HepG2 (cell line): ENCODE measurements around the gene MRPL48. TPM values are rescaled to one million over a fixed set of nuclear protein-coding genes. Genes with fewer than 3 reads are reported as not detected.

ENCODE experiments used
- ARID2 ChIP-seq: sonication (generic); formaldehyde crosslinking; IDR thresholded peaks from 2 replicates; pipeline ENCODE4 v1.8.1; 2022; ENCODE audit warnings: mild to moderate bottlenecking, missing genetic modification reagents, borderline replicate concordance
- ARNT2 ChIP-seq: sonication (generic); formaldehyde crosslinking; IDR thresholded peaks from 2 replicates; pipeline ENCODE4 v1.8.0; 2022; ENCODE audit warnings: mild to moderate bottlenecking, low read depth, missing genetic modification reagents, moderate library complexity
- E2F5 ChIP-seq: sonication (generic); formaldehyde crosslinking; conservative IDR thresholded peaks from 2 replicates; pipeline ENCODE4 v1.4.0; 2020; ENCODE audit warnings: missing genetic modification reagents
- FOXK2 ChIP-seq: fragments of 450-650 bp; IDR thresholded peaks from 2 replicates; pipeline ENCODE4 v1.6.1; 2016
- GFI1 ChIP-seq: sonication (generic); formaldehyde crosslinking; IDR thresholded peaks from 2 replicates; pipeline ENCODE4 v1.5.0; 2020; ENCODE audit warnings: missing genetic modification reagents, mild to moderate bottlenecking, borderline replicate concordance
- GLI4 ChIP-seq: sonication (generic); formaldehyde crosslinking; IDR thresholded peaks from 2 replicates; pipeline ENCODE4 v1.5.1; 2020; ENCODE audit warnings: missing genetic modification reagents, mild to moderate bottlenecking, moderate library complexity, borderline replicate concordance
- HNRNPL ChIP-seq: fragments of 200-400 bp; formaldehyde crosslinking; IDR thresholded peaks from 2 replicates; pipeline ENCODE4 v1.6.1; 2017; ENCODE audit warnings: mild to moderate bottlenecking, low read depth, low read length
- MXI1 ChIP-seq: IDR thresholded peaks from 3 replicates; pipeline ENCODE4 v1.6.1; 2012; ENCODE audit warnings: low read depth, low read length, inconsistent platforms, borderline replicate concordance
- NR2F1 ChIP-seq, 2 experiments: fragments of 450-650 bp in 1 of 2; formaldehyde crosslinking in 1 of 2; IDR thresholded peaks; 2 replicates each; pipeline versions ENCODE4 v1.5.0 to v1.6.1; 2016 to 2020; ENCODE audit warnings: mild to moderate bottlenecking in 1 of 2, missing compliant biosample characterization in 1 of 2, missing genetic modification reagents in 1 of 2, moderate library complexity in 1 of 2
- RFXAP ChIP-seq: sonication (generic); formaldehyde crosslinking; IDR thresholded peaks from 2 replicates; pipeline ENCODE4 v1.4.0; 2020; ENCODE audit warnings: missing genetic modification reagents, borderline replicate concordance
- RORA ChIP-seq: sonication (generic); formaldehyde crosslinking; IDR thresholded peaks from 2 replicates; pipeline ENCODE4 v1.5.0; 2020; ENCODE audit warnings: mild to moderate bottlenecking, missing genetic modification reagents, moderate library complexity
- SMAD1 ChIP-seq: sonication (generic); formaldehyde crosslinking; IDR thresholded peaks from 2 replicates; pipeline ENCODE4 v1.4.0; 2020; ENCODE audit warnings: missing genetic modification reagents, low read depth, mild to moderate bottlenecking, borderline replicate concordance
- ZNF224 ChIP-seq: sonication (generic); formaldehyde crosslinking; IDR thresholded peaks from 2 replicates; pipeline ENCODE4 v1.5.0; 2020; ENCODE audit warnings: mild to moderate bottlenecking, missing genetic modification reagents
- ZNF430 ChIP-seq: sonication (generic); formaldehyde crosslinking; IDR thresholded peaks from 2 replicates; pipeline ENCODE4 v1.9.0; 2021; ENCODE audit warnings: mild to moderate bottlenecking, missing genetic modification reagents
- ZNF570 ChIP-seq: sonication (generic); formaldehyde crosslinking; IDR thresholded peaks from 2 replicates; pipeline ENCODE4 v1.4.0; 2020; ENCODE audit warnings: mild to moderate bottlenecking, missing genetic modification reagents, borderline replicate concordance
- ZNF605 ChIP-seq: sonication (generic); formaldehyde crosslinking; IDR thresholded peaks from 2 replicates; pipeline ENCODE4 v1.8.0; 2022; ENCODE audit warnings: mild to moderate bottlenecking, missing genetic modification reagents
- ZNF629 ChIP-seq: sonication (generic); formaldehyde crosslinking; conservative IDR thresholded peaks from 2 replicates; pipeline ENCODE4 v1.5.0; 2020; ENCODE audit warnings: missing genetic modification reagents
- ZNF7 ChIP-seq: IDR thresholded peaks from 2 replicates; pipeline ENCODE4 v1.6.1; 2016; ENCODE audit warnings: missing biosample characterization, missing genetic modification reagents
- ZNF703 ChIP-seq: sonication (generic); formaldehyde crosslinking; IDR thresholded peaks from 2 replicates; pipeline ENCODE4 v1.5.1; 2020; ENCODE audit warnings: missing genetic modification reagents, mild to moderate bottlenecking, moderate library complexity, borderline replicate concordance
- ZNF775 ChIP-seq: sonication (generic); formaldehyde crosslinking; IDR thresholded peaks from 2 replicates; pipeline ENCODE4 v1.4.0; 2020; ENCODE audit warnings: missing genetic modification reagents, mild to moderate bottlenecking, moderate library complexity, borderline replicate concordance
- ZNF878 ChIP-seq: sonication (generic); formaldehyde crosslinking; IDR thresholded peaks from 2 replicates; pipeline ENCODE4 v1.8.1; 2023; ENCODE audit warnings: mild to moderate bottlenecking, missing genetic modification reagents, moderate library complexity
- polyA plus RNA-seq, 8 experiments: library from polyadenylated mRNA; depleted of rRNA in 3 of 8; stranded (reverse) in 7 of 8; unstranded in 1 of 8; fragments of >200 nt; fragmentation: Illumina TruSeq in 4 of 8; extraction: Trizol in 4 of 8; gene quantifications; 2 replicates each; pipeline versions ENCODE4 v1.2.1 to v1.2.3, GENCODE V29; 2011 to 2016; ENCODE audit warnings: low read depth in 4 of 8, missing spikeins in 1 of 8, mixed read lengths in 1 of 8; ENCODE audit not compliant: insufficient read depth in 1 of 8
- total RNA-seq, 5 experiments: library from RNA; depleted of rRNA; stranded (reverse); fragments of >200 nt; fragmentation: Illumina TruSeq; extraction: Trizol; gene quantifications; 2 replicates each; pipeline ENCODE4 v1.2.3, GENCODE V29; 2016; ENCODE audit warnings: low read depth in 1 of 5
- TF ChIP-seq, protein P1 (sequence below): IDR thresholded peaks from 2 replicates; pipeline ENCODE4 v1.6.1; 2016; ENCODE audit warnings: missing compliant biosample characterization, missing genetic modification reagents, borderline replicate concordance
- TF ChIP-seq, protein P2 (sequence below): sonication (generic); formaldehyde crosslinking; IDR thresholded peaks from 2 replicates; pipeline ENCODE4 v1.5.0; 2020; ENCODE audit warnings: mild to moderate bottlenecking, missing genetic modification reagents

MRPL48 gene
- total and polyA plus RNA-seq, 2 of the 13 experiments (the other 11 are each of a cell fraction or from before 2014, with no cell fraction given) = 61.2 to 67.9 TPM

DNA sequence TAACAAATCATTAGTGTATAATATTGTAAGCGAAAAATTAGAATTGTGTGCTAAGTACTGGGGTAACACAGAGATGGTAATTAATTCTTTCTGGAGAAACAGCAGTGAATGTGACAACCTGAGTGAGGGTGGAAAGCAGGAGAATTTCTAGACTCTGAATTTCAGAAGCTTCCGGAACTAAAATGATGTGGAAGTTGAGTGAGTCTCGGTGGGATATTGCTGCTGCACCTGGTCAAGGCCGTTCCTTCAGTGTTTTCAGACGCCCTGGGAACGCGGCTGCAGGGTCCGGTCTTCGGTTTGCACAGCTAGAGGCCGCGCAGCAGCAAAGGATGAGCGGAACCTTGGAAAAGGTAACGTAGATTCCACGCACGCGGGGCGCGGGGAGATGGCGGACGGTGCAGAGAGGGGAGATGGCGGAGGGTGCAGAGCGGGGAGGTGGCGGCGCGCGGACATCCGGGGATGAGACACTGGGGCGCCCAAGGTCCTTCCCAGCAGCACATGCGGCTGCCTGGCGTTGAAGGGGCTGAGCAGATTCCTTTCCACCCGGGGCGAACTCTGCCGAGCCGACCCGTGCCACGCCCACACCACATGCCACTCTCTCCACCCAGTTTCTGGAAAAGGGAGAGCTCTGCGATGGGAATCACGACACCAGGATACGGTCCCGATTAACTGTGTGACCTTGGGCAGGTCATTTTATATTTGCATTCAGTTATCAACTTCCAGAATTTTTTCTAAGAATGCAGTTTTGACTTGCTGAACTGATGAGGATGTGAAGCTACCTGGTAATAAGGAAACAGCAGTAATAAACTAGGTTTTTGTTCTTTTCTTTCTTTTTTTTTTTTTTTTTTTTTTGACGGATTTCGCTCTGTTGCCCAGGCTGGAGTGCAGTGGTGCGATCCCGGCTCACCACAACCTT lies at the start of gene MRPL48 (continued):
- 0 out of 2 replicates have a peak, but pooled peaks have one; percentile 23 for TF ChIP-seq ZNF629 (CRISPR knock-in tag)
- TF ChIP-seq RFXAP (CRISPR knock-in tag) = no peak; the same call in none of the 2 replicates
- peak; percentile 48; the same call in 1 of the 2 replicates for TF ChIP-seq FOXK2
- no peak for TF ChIP-seq ZNF7 (CRISPR knock-in tag)
- TF ChIP-seq ZNF570 (CRISPR knock-in tag) = peak; percentile 81; the same call in 1 of the 2 replicates
- peak; percentile 81; the same call in 1 of the 2 replicates for TF ChIP-seq ZNF430 (CRISPR knock-in tag)
- peak; percentile 55; the same call in 1 of the 2 replicates for TF ChIP-seq ZNF703
- peak in 1 of 2 experiments; percentile 12; a peak in 1 of 4 replicates for TF ChIP-seq NR2F1 (CRISPR knock-in tag; IDR thresholded peaks at IDR 0.05)
- TF ChIP-seq, protein P1, sequence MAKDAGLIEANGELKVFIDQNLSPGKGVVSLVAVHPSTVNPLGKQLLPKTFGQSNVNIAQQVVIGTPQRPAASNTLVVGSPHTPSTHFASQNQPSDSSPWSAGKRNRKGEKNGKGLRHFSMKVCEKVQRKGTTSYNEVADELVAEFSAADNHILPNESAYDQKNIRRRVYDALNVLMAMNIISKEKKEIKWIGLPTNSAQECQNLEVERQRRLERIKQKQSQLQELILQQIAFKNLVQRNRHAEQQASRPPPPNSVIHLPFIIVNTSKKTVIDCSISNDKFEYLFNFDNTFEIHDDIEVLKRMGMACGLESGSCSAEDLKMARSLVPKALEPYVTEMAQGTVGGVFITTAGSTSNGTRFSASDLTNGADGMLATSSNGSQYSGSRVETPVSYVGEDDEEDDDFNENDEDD (CRISPR knock-in tag) = peak; percentile 75; the same call in 1 of the 2 replicates
- peak; percentile 87; the same call in 1 of the 2 replicates for TF ChIP-seq GFI1 (CRISPR knock-in tag)
- TF ChIP-seq HNRNPL = peak; percentile 66; the same call in 1 of the 2 replicates
- peak; percentile 21; the same call in 1 of the 2 replicates for TF ChIP-seq ZNF878 (CRISPR knock-in tag)
- TF ChIP-seq ZNF775 = no peak
- peak; percentile 92 for TF ChIP-seq ZNF605 (CRISPR knock-in tag)
- peak; percentile 94; the same call in 2 of the 3 replicates for TF ChIP-seq MXI1
- 0 out of 2 replicates have a peak, but pooled peaks have one; percentile 83 for TF ChIP-seq GLI4 (CRISPR knock-in tag)
- no peak for TF ChIP-seq E2F5 (CRISPR knock-in tag)
- peak; percentile 95 for TF ChIP-seq ARNT2 (CRISPR knock-in tag)
- TF ChIP-seq ARID2 (CRISPR knock-in tag) = no peak
- no peak; the same call in 1 of the 2 replicates for TF ChIP-seq ZNF224
- TF ChIP-seq, protein P2, sequence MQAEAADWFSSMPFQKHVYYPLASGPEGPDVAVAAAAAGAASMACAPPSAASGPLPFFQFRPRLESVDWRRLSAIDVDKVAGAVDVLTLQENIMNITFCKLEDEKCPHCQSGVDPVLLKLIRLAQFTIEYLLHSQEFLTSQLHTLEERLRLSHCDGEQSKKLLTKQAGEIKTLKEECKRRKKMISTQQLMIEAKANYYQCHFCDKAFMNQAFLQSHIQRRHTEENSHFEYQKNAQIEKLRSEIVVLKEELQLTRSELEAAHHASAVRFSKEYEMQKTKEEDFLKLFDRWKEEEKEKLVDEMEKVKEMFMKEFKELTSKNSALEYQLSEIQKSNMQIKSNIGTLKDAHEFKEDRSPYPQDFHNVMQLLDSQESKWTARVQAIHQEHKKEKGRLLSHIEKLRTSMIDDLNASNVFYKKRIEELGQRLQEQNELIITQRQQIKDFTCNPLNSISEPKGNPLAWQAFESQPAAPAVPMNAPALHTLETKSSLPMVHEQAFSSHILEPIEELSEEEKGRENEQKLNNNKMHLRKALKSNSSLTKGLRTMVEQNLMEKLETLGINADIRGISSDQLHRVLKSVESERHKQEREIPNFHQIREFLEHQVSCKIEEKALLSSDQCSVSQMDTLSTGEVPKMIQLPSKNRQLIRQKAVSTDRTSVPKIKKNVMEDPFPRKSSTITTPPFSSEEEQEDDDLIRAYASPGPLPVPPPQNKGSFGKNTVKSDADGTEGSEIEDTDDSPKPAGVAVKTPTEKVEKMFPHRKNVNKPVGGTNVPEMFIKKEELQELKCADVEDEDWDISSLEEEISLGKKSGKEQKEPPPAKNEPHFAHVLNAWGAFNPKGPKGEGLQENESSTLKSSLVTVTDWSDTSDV (CRISPR knock-in tag) = no peak
- no peak for TF ChIP-seq SMAD1
- TF ChIP-seq RORA (CRISPR knock-in tag) = peak; percentile 69; the same call in 1 of the 2 replicates
